IMR-90 (cell line): ENCODE measurements around the gene TAS2R40. TPM values are rescaled to one million over a fixed set of nuclear protein-coding genes. Genes with fewer than 3 reads are reported as not detected.

Experiments used
- ATAC-seq: fragments of 200-7000 bp; cut with Tn5 transposase; 2 replicates; pipeline ENCODE4 v1.9.1; 2020; ENCODE audit warnings: low read depth, mild to moderate bottlenecking, moderate library complexity
- BruUV-seq: library from RNA; stranded (reverse); fragments of 400-500 nt; replicated peaks from 2 replicates; lab custom pipeline; 2021; lab: Mats Ljungman, UMichigan
- CTCF ChIA-PET: fragments of 300-600 bp; formaldehyde crosslinking; extraction: SDS; loops from one replicate; lab custom pipeline; 2021; ENCODE audit warnings: antibody characterized with exemption; lab: Yijun Ruan, JAX
- POLR2A ChIA-PET: fragments of 300-600 bp; sonication (Branson Sonifier 250); formaldehyde crosslinking; loops from one replicate; lab custom pipeline; 2022; ENCODE audit warnings: antibody characterized with exemption; ENCODE audit not compliant: unreplicated experiment; lab: Charles Lee
- DNase-seq: peaks from one replicate; pipeline ENCODE4 v3.0.0; 2013
- H2AFZ ChIP-seq: replicated peaks from 2 replicates; pipeline ENCODE3; 2013; ENCODE audit warnings: low read length, mild to moderate bottlenecking; ENCODE audit not compliant: poor library complexity
- H2AK5ac ChIP-seq: 2 replicates; pipeline ENCODE4 v1.6.1; 2013; ENCODE audit warnings: low read depth, low read length, inconsistent platforms
- H2AK9ac ChIP-seq: replicated peaks from 2 replicates; pipeline ENCODE3; 2013; ENCODE audit warnings: mild to moderate bottlenecking, low read depth, low read length, moderate library complexity; ENCODE audit not compliant: poor library complexity
- H2BK120ac ChIP-seq: 2 replicates; pipeline ENCODE4 v1.6.1; 2013; ENCODE audit warnings: low read depth, low read length, inconsistent platforms
- H2BK15ac ChIP-seq: 3 replicates; pipeline ENCODE4 v1.6.1; 2013; ENCODE audit warnings: low read depth, low read length, inconsistent platforms
- H2BK20ac ChIP-seq: 2 replicates; pipeline ENCODE4 v1.6.1; 2013; ENCODE audit warnings: low read depth, mild to moderate bottlenecking, inconsistent platforms, low read length, moderate library complexity
- H2BK5ac ChIP-seq: 2 replicates; pipeline ENCODE4 v1.6.1; 2013; ENCODE audit warnings: mild to moderate bottlenecking, low read depth, low read length, inconsistent platforms; ENCODE audit not compliant: poor library complexity, severe bottlenecking
- H3K14ac ChIP-seq: replicated peaks from 2 replicates; pipeline ENCODE4 v1.6.1; 2013; ENCODE audit warnings: low read depth, low read length, inconsistent platforms
- H3K18ac ChIP-seq: 2 replicates; pipeline ENCODE4 v1.6.1; 2013; ENCODE audit warnings: low read depth, low read length, control low read depth
- H3K23ac ChIP-seq: 2 replicates; pipeline ENCODE4 v1.6.1; 2013; ENCODE audit warnings: low read depth, low read length, inconsistent platforms
- H3K27ac ChIP-seq: 2 replicates; pipeline ENCODE4 v1.5.1; 2013; ENCODE audit warnings: mild to moderate bottlenecking, control low read depth, low read length; ENCODE audit not compliant: insufficient read depth
- H3K27me3 ChIP-seq: 2 replicates; pipeline ENCODE4 v1.6.1; 2013; ENCODE audit warnings: low read length; ENCODE audit not compliant: control insufficient read depth, insufficient read depth
- H3K36me3 ChIP-seq: 2 replicates; pipeline ENCODE4 v1.6.1; 2013; ENCODE audit warnings: low read length, mixed read lengths; ENCODE audit not compliant: control insufficient read depth, insufficient read depth
- H3K4ac ChIP-seq: 2 replicates; pipeline ENCODE4 v1.6.1; 2013; ENCODE audit warnings: low read depth, low read length, inconsistent platforms
- H3K4me1 ChIP-seq: 2 replicates; pipeline ENCODE4 v1.6.1; 2013; ENCODE audit warnings: low read length, mixed read lengths; ENCODE audit not compliant: control insufficient read depth, insufficient read depth
- H3K4me2 ChIP-seq: 2 replicates; pipeline ENCODE4 v1.6.1; 2013; ENCODE audit warnings: low read depth, mild to moderate bottlenecking, control low read depth, low read length, moderate library complexity
- H3K4me3 ChIP-seq: 2 replicates; pipeline ENCODE4 v1.5.1; 2013; ENCODE audit warnings: low read depth, mild to moderate bottlenecking, control low read depth, low read length, moderate library complexity; ENCODE audit not compliant: insufficient read depth
- H3K56ac ChIP-seq: 2 replicates; pipeline ENCODE4 v1.6.1; 2013; ENCODE audit warnings: low read length, inconsistent platforms; ENCODE audit not compliant: insufficient read depth; ENCODE audit errors: extremely low read depth
- H3K79me1 ChIP-seq, 2 experiments: 2 replicates each; pipeline ENCODE4 v1.6.1; 2013; ENCODE audit warnings: low read length in 2 of 2, inconsistent platforms in 1 of 2, low read depth in 1 of 2
- H3K9ac ChIP-seq: 2 replicates; pipeline ENCODE4 v1.6.1; 2013; ENCODE audit warnings: low read depth, low read length, control low read depth
- H3K9me1 ChIP-seq: 2 replicates; pipeline ENCODE4 v1.6.1; 2013; ENCODE audit warnings: low read length, inconsistent platforms; ENCODE audit not compliant: insufficient read depth
- H3K9me3 ChIP-seq: 2 replicates; pipeline ENCODE4 v1.6.1; 2013; ENCODE audit warnings: low read length; ENCODE audit not compliant: control insufficient read depth, insufficient read depth
- H4K20me1 ChIP-seq: 2 replicates; pipeline ENCODE4 v1.6.1; 2013; ENCODE audit warnings: low read length, inconsistent platforms; ENCODE audit not compliant: insufficient read depth
- H4K5ac ChIP-seq: 2 replicates; pipeline ENCODE4 v1.6.1; 2013; ENCODE audit warnings: mild to moderate bottlenecking, low read depth, low read length, control low read depth
- H4K8ac ChIP-seq, 2 experiments: 2 replicates each; pipeline ENCODE4 v1.6.1; 2013; ENCODE audit warnings: low read depth in 2 of 2, low read length in 2 of 2, control low read depth in 1 of 2, inconsistent platforms in 1 of 2
- H4K91ac ChIP-seq: 2 replicates; pipeline ENCODE4 v1.6.1; 2013; ENCODE audit warnings: low read depth, low read length, inconsistent platforms; ENCODE audit not compliant: insufficient read depth
- CEBPB ChIP-seq: IDR thresholded peaks from 2 replicates; pipeline ENCODE4 v1.6.1; 2012; ENCODE audit warnings: low read depth, low read length, improper control_type of control experiment
- CHD1 ChIP-seq: IDR thresholded peaks from 2 replicates; pipeline ENCODE4 v1.6.1; 2012; ENCODE audit warnings: low read depth, low read length, improper control_type of control experiment
- ELK1 ChIP-seq: fragments of 150-350 bp; IDR thresholded peaks from 2 replicates; pipeline ENCODE4 v1.6.1; 2016; ENCODE audit warnings: low read depth, mild to moderate bottlenecking, low read length, moderate library complexity, borderline replicate concordance
- MAFK ChIP-seq: IDR thresholded peaks from 2 replicates; pipeline ENCODE4 v1.6.1; 2012; ENCODE audit warnings: low read depth, low read length, improper control_type of control experiment
- MAZ ChIP-seq: IDR thresholded peaks from 2 replicates; pipeline ENCODE4 v1.6.1; 2012; ENCODE audit warnings: low read depth, mild to moderate bottlenecking, low read length, improper control_type of control experiment, moderate library complexity, borderline replicate concordance
- NFE2L2 ChIP-seq: fragments of 150-350 bp; IDR thresholded peaks from 2 replicates; pipeline ENCODE4 v1.6.1; 2016; ENCODE audit warnings: low read depth, mild to moderate bottlenecking, low read length
- RAD21 ChIP-seq: IDR thresholded peaks from 2 replicates; pipeline ENCODE4 v1.6.1; 2012; ENCODE audit warnings: low read length, improper control_type of control experiment
- RCOR1 ChIP-seq: IDR thresholded peaks from 2 replicates; pipeline ENCODE4 v1.6.1; 2012; ENCODE audit warnings: mild to moderate bottlenecking, low read length, improper control_type of control experiment; ENCODE audit not compliant: insufficient replicate concordance
- RFX5 ChIP-seq: IDR thresholded peaks from 2 replicates; pipeline ENCODE4 v1.8.0; 2012; ENCODE audit warnings: low read depth, mild to moderate bottlenecking, low read length, moderate library complexity
- USF2 ChIP-seq: fragments of 150-350 bp; IDR thresholded peaks from 2 replicates; pipeline ENCODE4 v1.6.1; 2017; ENCODE audit warnings: mild to moderate bottlenecking, antibody characterized with exemption, low read length, low read depth
- WGBS, 2 experiments: methylation state at CpG; one replicate each; pipeline versions ENCODE4 v1.1.5 to v1.1.7; 2013; ENCODE audit warnings: missing lambda C conversion rate in 2 of 2; ENCODE audit not compliant: insufficient read length in 1 of 2; ENCODE audit errors: extremely low coverage in 2 of 2; 5-methylcytosine and 5-hydroxymethylcytosine counted together
- dilution Hi-C: fragments of 300-500 bp; cut with HindIII; formaldehyde crosslinking; loops from one replicate; pipeline ENCODE4 v1.14.3; 2018; ENCODE audit warnings: low sequenced_read_pairs; ENCODE audit not compliant: unreplicated experiment
- in situ Hi-C: fragments of 300-500 bp; cut with MboI; formaldehyde crosslinking; loops from 3 replicates; pipeline ENCODE4 v1.14.3; 2019; ENCODE audit warnings: low sequenced_read_pairs, inconsistent platforms, mixed read lengths
- intact Hi-C: fragments of 100-400 bp; cut with micrococcal nuclease; formaldehyde crosslinking; loops from 2 replicates; pipeline ENCODE4 v1.10.0; 2022
- polyA plus RNA-seq, 3 experiments: library from polyadenylated mRNA; depleted of rRNA; stranded (reverse); fragments of >200 nt; gene quantifications; 2 replicates each; pipeline ENCODE4 v1.2.3, GENCODE V29; 2012; ENCODE audit warnings: low replicate concordance in 1 of 3
- total RNA-seq: library from RNA; depleted of rRNA; stranded (reverse); fragments of >200 nt; gene quantifications from 2 replicates; pipeline ENCODE4 v1.2.3, GENCODE V29; 2012

Gene TAS2R40
- total and polyA plus RNA-seq, 2 of the 4 experiments (the other 2 are of a cell fraction) = not detected

GRCh38 chr7:143244321-143244720, 22.5 kb downstream of the TAS2R40 start:
- H4K5ac ChIP-seq = no peak overlapping the region
- H3K9me3 ChIP-seq = no peaks in the 10 kb centered on the region
- no peak overlapping the region for H3K18ac ChIP-seq
- no CpG with 5 or more reads among the region's 1 CpG for WGBS, 2 experiments
- H3K27ac ChIP-seq = no peak overlapping the region
- BruUV-seq = no TSS peak
- no peak overlapping the region for H2AK5ac ChIP-seq
- H2AFZ ChIP-seq = no peak overlapping the region
- H4K20me1 ChIP-seq = no peaks in the 10 kb centered on the region
- H3K4me3 ChIP-seq = no peak overlapping the region
- ATAC-seq = no peak
- no peaks in the 10 kb centered on the region for H3K9me1 ChIP-seq
- no peak overlapping the region for H2AK9ac ChIP-seq
- 0 out of 2 replicates have a peak, but pooled peaks cover 2% of the 10 kb centered on the region for H3K4me1 ChIP-seq
- H4K91ac ChIP-seq = no peak overlapping the region
- DNase-seq = no peak
- no peak overlapping the region for H2BK20ac ChIP-seq
- in situ Hi-C loops = no loop called here
- H2BK120ac ChIP-seq = no peak overlapping the region
- intact Hi-C loops = loop anchor here (5.0 kb wide), 1 partner anchor 138 kb away; the partner anchor contains the start of gene ZYX
- H3K14ac ChIP-seq = no peak overlapping the region
- no peak for TF ChIP-seq RAD21
- TF ChIP-seq RFX5 = no peak
- TF ChIP-seq CHD1 = no peak
- no peak for TF ChIP-seq RCOR1
- no peak for TF ChIP-seq USF2
- TF ChIP-seq CEBPB = no peak
- TF ChIP-seq ELK1 = no peak
- TF ChIP-seq MAFK = no peak
- no peak for TF ChIP-seq MAZ
- no peak for TF ChIP-seq NFE2L2
- no peaks in the 10 kb centered on the region for H3K79me1 ChIP-seq
- no peak overlapping the region for H3K56ac ChIP-seq
- POLR2A ChIA-PET = no interaction called here
- peaks cover 13% of the 10 kb centered on the region for H3K27me3 ChIP-seq
- H3K4me2 ChIP-seq = no peak overlapping the region
- no peak overlapping the region for H3K9ac ChIP-seq
- H4K8ac ChIP-seq = no peak overlapping the region
- H3K23ac ChIP-seq = no peak overlapping the region
- no peak overlapping the region for H2BK5ac ChIP-seq
- H3K36me3 ChIP-seq = no peaks in the 10 kb centered on the region
- CTCF ChIA-PET = interaction anchor here (0.7 kb wide), 1 partner anchor 173 kb away, joined by 4 read pairs; no protein-coding TSS in a partner anchor
- H2BK15ac ChIP-seq = no peak overlapping the region
- dilution Hi-C loops = no loop called here
- no peak overlapping the region for H3K4ac ChIP-seq
